GM03348 (cell line): ENCODE results near the gene ABCC8.

ENCODE experiments used
- DNase-seq: peaks from one replicate; pipeline ENCODE4 v3.0.0; 2012; ENCODE audit warnings: low spot score

ABCC8 gene

GRCh38 chr11:17386331-17387084 is 90.1 kb downstream of the ABCC8 start:
- DNase-seq: peak; percentile 87

- DNase-seq: no peak
These were observed 90.7 kb downstream of the ABCC8 start for GRCh38 chr11:17385926-17386325.

- no peak for DNase-seq
These were observed 91.2 kb downstream of the ABCC8 start for GRCh38 chr11:17385492-17385891.

GRCh38 chr11:17384002-17384511 is 92.6 kb downstream of the ABCC8 start:
- peak; percentile 81 for DNase-seq

- no peak for DNase-seq
These were observed 93.2 kb downstream of the ABCC8 start for GRCh38 chr11:17383461-17383860.

GRCh38 chr11:17382046-17382728 is 94.5 kb downstream of the ABCC8 start:
- DNase-seq: no peak

- no peak for DNase-seq
These were observed 95.5 kb downstream of the ABCC8 start for GRCh38 chr11:17381156-17381555.

- DNase-seq: no peak
These were observed 97.1 kb downstream of the ABCC8 start for GRCh38 chr11:17379383-17380180.

GRCh38 chr11:17378655-17379054 is 98.0 kb downstream of the ABCC8 start:
- no peak for DNase-seq

- no peak for DNase-seq
These were observed 100.2 kb downstream of the ABCC8 start for GRCh38 chr11:17376493-17376892.

- no peak for DNase-seq
These were observed 101.1 kb downstream of the ABCC8 start for GRCh38 chr11:17375547-17375946.

GRCh38 chr11:17371614-17372013 is 105.0 kb downstream of the ABCC8 start:
- DNase-seq: no peak

GRCh38 chr11:17369684-17370243 is 106.9 kb downstream of the ABCC8 start:
- no peak for DNase-seq

GRCh38 chr11:17369094-17369493 is 107.6 kb downstream of the ABCC8 start:
- no peak for DNase-seq

- DNase-seq: no peak
These were observed 108.1 kb downstream of the ABCC8 start for GRCh38 chr11:17368551-17368950.

GRCh38 chr11:17366495-17366894 is 110.2 kb downstream of the ABCC8 start:
- no peak for DNase-seq

GRCh38 chr11:17354601-17354991 is 122.0 kb downstream of the ABCC8 start:
- peak; percentile 80 for DNase-seq

GRCh38 chr11:17353821-17354600 is 122.6 kb downstream of the ABCC8 start:
- no peak for DNase-seq

- DNase-seq: peak; percentile 86
These were observed 123.5 kb downstream of the ABCC8 start for GRCh38 chr11:17352950-17353820.

GRCh38 chr11:17351510-17352176 is 125.0 kb downstream of the ABCC8 start, which contains the start of gene NCR3LG1:
TSS of gene NCR3LG1 (plus strand) at chr11:17351800. CDS start at chr11:17351970, 170 bp downstream.
- peak; percentile 87 for DNase-seq
